Measurements from ENCODE around the gene CCDC39. TPM values are rescaled to one million over a fixed set of nuclear protein-coding genes. Genes with fewer than 3 reads are reported as not detected.

Gene CCDC39
- total RNA-seq, 1 experiment from 2014 or later, result not detected

DNA sequence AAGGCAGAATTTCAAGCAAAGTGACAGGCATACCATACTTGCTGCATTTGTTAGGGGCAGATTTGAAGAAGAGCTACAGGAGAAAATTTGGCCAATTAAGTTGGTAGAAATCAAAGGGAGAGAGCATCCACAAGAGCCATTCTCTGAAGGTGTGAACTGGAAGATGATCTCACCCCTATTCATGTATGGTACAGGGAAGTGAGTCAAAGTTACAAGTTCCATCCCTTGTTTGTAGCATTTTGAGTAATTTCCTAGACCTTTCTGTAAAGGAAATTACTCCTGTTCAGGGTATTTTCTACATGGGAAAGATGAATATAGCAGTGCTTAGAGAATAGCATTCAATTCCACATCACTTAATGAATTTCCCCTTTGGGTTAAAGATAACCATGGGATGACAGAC lies 48.9 kb downstream of the CCDC39 start:
- TF ChIP-seq CTCF (IDR thresholded peaks at IDR 0.05; ENCODE audit: insufficient read depth in 1 of 2, low read depth in 1 of 2, low read length in 1 of 2, severe bottlenecking in 1 of 2, unreplicated experiment in 1 of 2), result no peak
- H3K4me3 Mint-ChIP-seq (ENCODE audit: unreplicated experiment), result no peak overlapping the region
- H3K36me3 ChIP-seq (ENCODE audit: control insufficient read depth, insufficient read depth, low read length), result no peaks in the 10 kb centered on the region
- no peaks in the 10 kb centered on the region for H3K4me1 Mint-ChIP-seq (ENCODE audit: low read depth, unreplicated experiment)
- intact Hi-C loops (cut with micrococcal nuclease; ENCODE audit: unreplicated experiment), result no loop called here
- no peaks in the 10 kb centered on the region for H3K4me1 ChIP-seq
- CTCF ChIA-PET, result no interaction called here
- H3K9me3 Mint-ChIP-seq (ENCODE audit: unreplicated experiment), result no peaks in the 10 kb centered on the region
- no peak overlapping the region for H3K4me3 ChIP-seq (ENCODE audit: low read depth, low read length)
- no peaks in the 10 kb centered on the region for H3K9me3 ChIP-seq
- H3K27me3 Mint-ChIP-seq (ENCODE audit: insufficient read depth, unreplicated experiment), result peaks cover 4% of the 10 kb centered on the region
- no peak overlapping the region for H3K27ac Mint-ChIP-seq (ENCODE audit: unreplicated experiment)
- POLR2A ChIA-PET, result no interaction called here
- no peaks in the 10 kb centered on the region for H3K36me3 Mint-ChIP-seq (ENCODE audit: insufficient read depth, unreplicated experiment)
- no peak for DNase-seq
- BruUV-seq (replicated peaks), result no TSS peak
- H3K27me3 ChIP-seq (replicated peaks; ENCODE audit: control insufficient read depth, insufficient read depth, low read length), result no peaks in the 10 kb centered on the region

DNA sequence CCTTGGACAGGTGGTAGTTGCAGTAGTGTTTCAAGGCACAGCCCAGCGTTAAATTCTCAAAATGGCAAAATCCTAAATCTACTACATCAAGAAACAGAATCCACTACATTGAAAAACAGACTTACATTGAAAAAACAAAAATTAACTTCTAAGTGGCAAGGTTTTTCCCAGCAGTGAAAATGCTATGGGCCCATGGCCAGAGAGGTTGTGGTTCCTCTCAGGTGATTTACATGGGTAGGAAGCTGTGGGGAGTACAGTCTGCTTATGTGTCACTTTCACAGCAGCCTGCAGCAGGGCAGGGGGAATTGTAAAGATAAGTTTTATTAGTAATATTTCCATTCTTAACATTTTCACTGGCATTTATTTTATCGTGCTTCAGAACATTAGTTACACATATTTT lies 52.4 kb downstream of the CCDC39 start:
- no peaks in the 10 kb centered on the region for H3K4me1 Mint-ChIP-seq (ENCODE audit: low read depth, unreplicated experiment)
- no peaks in the 10 kb centered on the region for H3K36me3 ChIP-seq (ENCODE audit: control insufficient read depth, insufficient read depth, low read length)
- BruUV-seq (replicated peaks), result no TSS peak
- no peak overlapping the region for H3K27ac Mint-ChIP-seq (ENCODE audit: unreplicated experiment)
- TF ChIP-seq CTCF (IDR thresholded peaks at IDR 0.05; ENCODE audit: insufficient read depth in 1 of 2, low read depth in 1 of 2, low read length in 1 of 2, severe bottlenecking in 1 of 2, unreplicated experiment in 1 of 2), result no peak
- CTCF ChIA-PET, result no interaction called here
- no peaks in the 10 kb centered on the region for H3K4me1 ChIP-seq
- H3K9me3 ChIP-seq, result no peaks in the 10 kb centered on the region
- POLR2A ChIA-PET, result no interaction called here
- H3K4me3 ChIP-seq (ENCODE audit: low read depth, low read length), result no peak overlapping the region
- peaks cover 8% of the 10 kb centered on the region for H3K27me3 Mint-ChIP-seq (ENCODE audit: insufficient read depth, unreplicated experiment)
- no peaks in the 10 kb centered on the region for H3K36me3 Mint-ChIP-seq (ENCODE audit: insufficient read depth, unreplicated experiment)
- DNase-seq, result no peak
- no peaks in the 10 kb centered on the region for H3K27me3 ChIP-seq (replicated peaks; ENCODE audit: control insufficient read depth, insufficient read depth, low read length)
- H3K9me3 Mint-ChIP-seq (ENCODE audit: unreplicated experiment), result no peaks in the 10 kb centered on the region
- no peak overlapping the region for H3K4me3 Mint-ChIP-seq (ENCODE audit: unreplicated experiment)
- intact Hi-C loops (cut with micrococcal nuclease; ENCODE audit: unreplicated experiment), result no loop called here

DNA sequence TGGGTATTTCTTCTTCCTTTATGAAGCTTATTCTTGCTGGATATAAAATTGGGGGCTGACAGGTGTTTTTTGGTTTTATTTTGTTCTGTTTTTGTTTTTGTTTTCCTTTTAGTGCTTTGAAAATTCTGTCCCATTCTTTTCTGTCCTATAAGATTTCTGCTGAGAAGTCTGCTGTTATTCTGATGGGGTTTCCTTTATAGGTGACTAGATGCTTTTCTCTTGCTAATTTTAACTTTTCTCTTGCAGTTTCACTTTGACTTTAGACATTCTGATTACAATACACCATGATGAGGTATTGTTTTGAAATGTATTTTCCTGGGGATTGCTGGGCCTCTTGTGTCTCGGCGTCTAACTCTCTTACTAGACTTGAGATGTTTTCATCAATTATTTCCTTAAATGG lies 54.6 kb downstream of the CCDC39 start:
- Mint-ChIP-seq H3K36me3 (ENCODE audit: insufficient read depth, unreplicated experiment) (no peaks in the 10 kb centered on the region), H3K9me3 (ENCODE audit: unreplicated experiment) (no peaks in the 10 kb centered on the region), H3K27ac (ENCODE audit: unreplicated experiment) (no peak overlapping the region), H3K27me3 (ENCODE audit: insufficient read depth, unreplicated experiment) (peaks cover 8% of the 10 kb centered on the region), H3K4me1 (ENCODE audit: low read depth, unreplicated experiment) (no peaks in the 10 kb centered on the region), H3K4me3 (ENCODE audit: unreplicated experiment) (no peak overlapping the region)
- BruUV-seq (replicated peaks), result no TSS peak
- no peak for TF ChIP-seq CTCF (IDR thresholded peaks at IDR 0.05; ENCODE audit: insufficient read depth in 1 of 2, low read depth in 1 of 2, low read length in 1 of 2, severe bottlenecking in 1 of 2, unreplicated experiment in 1 of 2)
- ChIA-PET CTCF (no interaction called here), POLR2A (no interaction called here)
- H3K27me3 ChIP-seq (replicated peaks; ENCODE audit: control insufficient read depth, insufficient read depth, low read length), result no peaks in the 10 kb centered on the region
- H3K9me3 ChIP-seq, result no peaks in the 10 kb centered on the region
- no peak for DNase-seq
- intact Hi-C loops (cut with micrococcal nuclease; ENCODE audit: unreplicated experiment), result no loop called here
- H3K4me3 ChIP-seq (ENCODE audit: low read depth, low read length), result no peak overlapping the region
- H3K36me3 ChIP-seq (ENCODE audit: control insufficient read depth, insufficient read depth, low read length), result no peaks in the 10 kb centered on the region
- no peaks in the 10 kb centered on the region for H3K4me1 ChIP-seq

All from Caco-2 (cell line).